Measurements from ENCODE around the gene ZIC2.
"Not testable (repeated sequence)": the region's sequence is repeated elsewhere in the genome, so short reads cannot be mapped to it uniquely, and the experiment has no call there.

ZIC2 gene

GRCh38 chr13:99981735-99982035 is at the start of gene ZIC2:
Gene ZIC2, plus strand, starts transcription at chr13:99981784. Its CDS starts 281 bp downstream, at chr13:99982065.
- DNase-seq (ENCODE audit: low read depth in 2 of 2), result no peak

GRCh38 chr13:99932912-99933311 is 48.7 kb upstream of the ZIC2 start:
- DNase-seq (ENCODE audit: low read depth in 2 of 2), result no peak

DNA sequence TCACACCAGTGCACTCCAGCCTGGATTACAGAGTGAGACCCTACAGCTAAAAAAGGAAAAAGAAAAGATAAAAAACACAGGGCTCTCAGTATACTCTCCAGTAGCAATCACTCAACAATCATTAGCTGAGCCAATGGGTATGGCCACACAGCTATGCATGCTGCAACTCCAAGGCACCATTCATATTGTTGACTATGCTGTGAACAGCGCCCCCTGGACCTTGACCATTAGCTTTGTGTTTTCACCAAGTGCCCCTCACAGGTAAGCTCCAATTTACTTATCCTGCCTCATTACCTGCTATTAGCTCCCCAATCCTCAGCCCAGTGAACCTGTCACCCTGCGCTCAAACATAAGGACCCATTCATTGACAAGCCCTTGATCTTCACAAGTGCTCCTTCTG is 45.8 kb upstream of the ZIC2 start:
- no peak for DNase-seq (ENCODE audit: low read depth in 2 of 2)

DNA sequence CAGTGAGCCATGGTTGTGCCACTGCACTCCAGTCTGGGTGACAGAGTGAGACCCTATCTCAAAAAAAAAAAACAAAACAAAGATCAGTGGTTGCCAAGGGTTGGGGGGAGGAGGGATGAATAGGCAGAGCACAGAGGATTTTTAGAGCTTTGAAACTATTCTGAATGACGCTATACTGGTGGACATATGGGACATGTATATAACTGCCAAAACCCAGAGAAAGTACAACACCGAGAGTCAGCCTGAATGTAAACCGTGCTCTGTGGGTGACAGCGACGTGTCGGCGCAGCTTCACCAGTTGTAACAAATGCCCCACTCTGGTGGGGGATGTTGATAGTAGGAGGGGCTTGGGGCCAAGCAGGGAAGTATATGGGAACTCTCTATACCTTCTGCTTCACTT is 42.9 kb upstream of the ZIC2 start:
- no peak for DNase-seq (ENCODE audit: low read depth in 2 of 2)

DNA sequence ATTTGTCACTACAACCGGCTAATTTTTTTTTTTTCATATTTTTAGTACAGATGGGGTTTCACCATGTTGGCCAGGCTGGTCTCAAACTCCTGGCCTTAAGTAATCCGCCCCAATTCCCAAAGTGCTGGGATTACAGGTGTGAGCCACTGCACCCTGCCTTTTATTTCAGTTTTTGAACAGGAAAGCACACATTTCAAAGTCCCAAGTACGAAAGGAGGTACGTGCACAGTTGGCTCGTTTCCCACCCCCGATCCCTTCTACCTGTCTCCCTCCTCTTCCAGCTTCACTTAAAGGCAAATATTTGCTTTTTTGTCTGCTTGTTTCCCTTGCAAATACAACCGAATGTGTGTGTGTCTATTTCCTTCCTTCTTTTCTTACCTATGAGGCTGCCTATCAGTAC is 40.5 kb upstream of the ZIC2 start:
- DNase-seq (ENCODE audit: low read depth in 2 of 2), result no peak

DNA sequence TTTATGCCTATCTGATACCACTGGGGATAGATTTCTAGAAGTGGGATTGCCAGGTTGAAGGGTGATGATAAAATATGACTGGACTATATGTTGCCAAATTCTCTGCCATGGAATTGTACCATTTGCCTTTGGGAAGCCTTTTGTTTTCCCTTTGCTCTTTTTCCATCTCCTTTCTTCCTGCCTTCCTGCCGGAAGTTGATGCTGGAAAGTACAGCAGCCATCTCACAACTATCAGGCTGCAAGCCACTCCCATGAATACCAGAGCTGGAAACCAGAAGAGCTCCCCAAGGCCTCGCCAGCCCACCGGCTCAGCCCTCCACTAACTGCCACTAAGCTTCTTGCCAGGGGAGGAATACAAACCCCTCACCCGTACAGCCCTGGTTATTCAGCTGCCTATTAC is 39.7 kb upstream of the ZIC2 start:
- no peak for DNase-seq (ENCODE audit: low read depth in 2 of 2)

- no peak for DNase-seq (ENCODE audit: low read depth in 2 of 2)
Measured at GRCh38 chr13:99944102-99944501, 37.5 kb upstream of the ZIC2 start.

DNA sequence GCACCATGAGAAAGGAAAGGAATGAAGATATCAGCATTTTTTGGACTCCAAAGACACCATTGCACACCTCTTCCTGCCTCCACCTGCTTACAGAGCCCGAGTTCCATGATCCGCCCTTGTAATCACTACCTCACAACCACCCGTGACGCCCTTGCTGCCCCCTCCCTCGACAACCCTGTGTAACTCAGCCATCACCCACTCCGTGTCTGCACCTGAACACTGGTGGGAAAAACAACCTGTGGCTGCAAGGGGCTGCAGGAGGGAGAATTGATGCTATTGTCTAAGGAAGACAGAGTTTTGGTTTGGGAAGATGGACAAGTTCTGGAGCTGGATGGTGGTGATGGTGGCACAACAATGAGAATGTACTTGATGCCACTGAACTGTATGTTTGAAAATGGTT is 37.0 kb upstream of the ZIC2 start:
- no peak for DNase-seq (ENCODE audit: low read depth in 2 of 2)

DNA sequence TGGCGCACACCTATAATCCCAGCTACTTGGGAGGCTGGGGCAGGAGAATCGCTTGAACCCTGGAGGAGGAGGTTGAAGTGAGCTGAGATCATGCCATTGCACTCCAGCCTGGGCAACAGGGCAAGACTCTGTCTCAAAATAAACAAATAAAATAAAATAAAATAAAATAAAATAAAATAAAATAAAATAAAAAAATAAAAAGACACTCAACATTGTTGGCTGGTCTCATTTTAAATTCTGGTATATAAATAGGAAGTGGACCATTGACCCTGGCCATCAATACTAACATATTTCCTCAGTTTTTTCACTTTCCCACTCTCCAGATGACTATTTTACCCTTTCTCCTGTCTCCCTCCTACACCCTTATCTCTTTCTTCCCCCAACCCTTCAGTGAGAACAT is 36.1 kb upstream of the ZIC2 start:
- DNase-seq (ENCODE audit: low read depth in 2 of 2), result not testable (repeated sequence)

DNA sequence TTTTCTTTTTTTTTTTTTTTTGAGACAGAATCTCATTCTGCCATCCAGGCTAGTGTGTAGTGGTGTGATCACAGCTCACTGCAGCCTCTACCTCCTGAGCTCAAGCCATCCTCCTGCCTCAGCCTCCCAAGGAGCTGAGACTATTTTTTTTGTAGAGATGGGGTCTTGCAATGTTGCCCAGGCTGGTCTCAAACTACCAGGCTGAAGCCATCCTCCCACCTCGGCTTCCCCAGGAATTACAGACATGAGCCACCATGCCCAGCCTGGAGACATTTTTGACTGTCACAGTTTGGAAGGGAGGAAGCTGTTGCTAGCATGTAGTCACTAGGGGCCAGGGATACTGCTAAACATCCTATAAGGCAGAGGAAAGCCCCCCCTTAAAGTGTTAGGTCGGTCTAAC is 33.9 kb upstream of the ZIC2 start:
- DNase-seq (ENCODE audit: low read depth in 2 of 2), result no peak

GRCh38 chr13:99948411-99948810 is 33.2 kb upstream of the ZIC2 start:
- no peak for DNase-seq (ENCODE audit: low read depth in 2 of 2)

- no peak for DNase-seq (ENCODE audit: low read depth in 2 of 2)
Measured at GRCh38 chr13:99948907-99949678, 32.5 kb upstream of the ZIC2 start.

- no peak for DNase-seq (ENCODE audit: low read depth in 2 of 2)
Measured at GRCh38 chr13:99949679-99950413, 31.7 kb upstream of the ZIC2 start.

GRCh38 chr13:99951666-99952065 is 29.9 kb upstream of the ZIC2 start:
- DNase-seq (ENCODE audit: low read depth in 2 of 2), result not testable (repeated sequence)

DNA sequence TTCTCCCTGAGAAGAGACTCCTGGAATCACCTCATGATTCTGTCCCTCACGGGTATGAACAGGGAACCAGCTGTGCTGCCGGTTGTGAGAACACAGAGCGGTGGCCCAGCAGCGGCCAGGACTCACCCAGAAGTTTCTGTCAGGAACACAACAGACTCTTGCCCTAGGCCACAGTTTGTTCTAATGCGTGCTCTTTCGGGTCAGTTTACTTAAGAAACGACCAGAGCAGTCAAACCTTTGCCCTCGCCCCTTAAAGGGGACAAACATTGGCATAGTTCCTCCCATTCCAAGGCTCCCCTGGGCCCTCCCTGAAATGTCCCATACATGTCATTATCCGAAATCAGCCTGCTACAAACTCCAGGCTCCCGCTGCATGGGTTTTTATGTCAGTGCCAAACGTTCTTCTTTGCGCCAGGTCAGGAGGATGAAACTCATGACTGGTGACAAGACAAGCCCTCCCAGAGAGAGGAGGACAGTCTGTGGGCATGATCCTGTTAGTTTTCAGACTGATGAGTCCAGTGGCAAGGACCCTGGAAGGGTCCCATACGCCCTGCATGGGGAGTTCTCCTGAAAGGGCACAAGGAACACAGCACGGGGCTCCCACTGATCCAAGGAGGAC is 28.3 kb upstream of the ZIC2 start:
- no peak for DNase-seq (ENCODE audit: low read depth in 2 of 2)

DNA sequence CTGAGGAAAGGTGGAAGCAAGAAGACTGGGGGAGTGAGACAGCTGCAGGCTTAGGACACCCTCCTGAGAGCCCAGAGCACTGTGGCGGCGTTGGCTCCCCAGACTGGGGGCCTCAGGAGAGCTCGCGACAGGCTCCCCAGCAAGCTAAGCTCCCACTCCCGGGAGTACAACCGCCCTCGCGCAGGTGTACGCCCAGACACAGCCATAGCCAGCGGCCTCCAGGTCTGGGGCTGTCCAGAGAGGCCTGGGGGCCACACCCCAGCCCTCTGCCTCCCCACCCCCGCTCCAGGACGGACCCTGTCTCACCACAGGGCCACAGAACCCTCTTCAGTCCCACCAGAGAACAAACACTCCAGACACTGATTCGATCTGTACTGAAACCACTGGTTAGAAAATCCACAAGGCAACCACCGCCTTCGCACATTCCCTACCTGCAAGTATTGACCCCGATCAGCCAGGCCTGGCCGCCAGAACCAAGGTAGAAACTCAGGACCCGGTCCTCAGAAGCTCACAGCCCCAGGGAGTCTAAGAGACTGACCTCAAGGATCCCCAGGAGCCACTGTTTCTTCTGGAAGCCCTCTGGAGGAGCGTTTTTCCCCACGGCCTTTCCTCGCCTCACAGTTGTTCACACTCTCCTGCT is 26.4 kb upstream of the ZIC2 start:
- DNase-seq (ENCODE audit: low read depth in 2 of 2), result no peak

GRCh38 chr13:99955747-99956472 is 25.7 kb upstream of the ZIC2 start:
- no peak for DNase-seq (ENCODE audit: low read depth in 2 of 2)

- no peak for DNase-seq (ENCODE audit: low read depth in 2 of 2)
Measured at GRCh38 chr13:99956473-99957349, 24.9 kb upstream of the ZIC2 start.

- no peak for DNase-seq (ENCODE audit: low read depth in 2 of 2)
Measured at GRCh38 chr13:99958406-99959126, 23.0 kb upstream of the ZIC2 start.

- no peak for DNase-seq (ENCODE audit: low read depth in 2 of 2)
Measured at GRCh38 chr13:99959127-99959539, 22.5 kb upstream of the ZIC2 start.
